Bronchial epithelial cell (primary cell): Measurements from ENCODE around the gene PPP2R2B. TPM values are rescaled to one million over a fixed set of nuclear protein-coding genes. Genes with fewer than 3 reads are reported as not detected.

ENCODE experiments used
- DNase-seq: peaks from one replicate; pipeline ENCODE4 v3.0.0-alpha.2; 2010; ENCODE audit warnings: low read depth
- FAIRE-seq: peaks from 2 replicates; lab custom pipeline; 2011; peaks lifted over from hg19 to GRCh38; lab: Jason Lieb, UNC
- H3K27me3 ChIP-seq: 2 replicates; pipeline ENCODE4 v1.5.1; 2011; ENCODE audit warnings: low read length; ENCODE audit not compliant: control insufficient read depth, insufficient read depth
- H3K36me3 ChIP-seq: 2 replicates; pipeline ENCODE4 v1.5.1; 2011; ENCODE audit warnings: low read length; ENCODE audit not compliant: control insufficient read depth, insufficient read depth
- H3K4me3 ChIP-seq: 2 replicates; pipeline ENCODE4 v1.5.1; 2011; ENCODE audit warnings: mild to moderate bottlenecking, low read depth, low read length, control low read depth
- CTCF ChIP-seq: IDR thresholded peaks from 2 replicates; pipeline ENCODE4 v1.5.1; 2011; ENCODE audit warnings: mild to moderate bottlenecking, moderate library complexity, low read length, control low read depth, inconsistent platforms; ENCODE audit not compliant: insufficient read depth, severe bottlenecking
- total RNA-seq: library from RNA; depleted of rRNA; stranded (reverse); fragments of >200 nt; gene quantifications from 2 replicates; pipeline ENCODE4 v1.2.1, GENCODE V29; 2014

PPP2R2B gene
- total RNA-seq, 1 donor from 2014 or later, result under 0.01 TPM

GRCh38 chr5:146892231-146892630 is 13.7 kb upstream of the PPP2R2B start:
- H3K27me3 ChIP-seq, result no peaks in the 10 kb centered on the region
- FAIRE-seq (no peak), DNase-seq (no peak)
- H3K4me3 ChIP-seq, result no peak overlapping the region
- no peak for TF ChIP-seq CTCF
- H3K36me3 ChIP-seq, result no peaks in the 10 kb centered on the region

- Histone ChIP-seq H3K27me3 (no peaks in the 10 kb centered on the region), H3K4me3 (no peak overlapping the region), H3K36me3 (no peaks in the 10 kb centered on the region)
- FAIRE-seq (no peak), DNase-seq (no peak)
- no peak for TF ChIP-seq CTCF
Observed at GRCh38 chr5:146891511-146891910, 13.0 kb upstream of the PPP2R2B start.

GRCh38 chr5:146890731-146891440 is 12.3 kb upstream of the PPP2R2B start:
- no peak for FAIRE-seq
- peak; percentile 53 for DNase-seq
- no peaks in the 10 kb centered on the region for H3K27me3 ChIP-seq
- no peak for TF ChIP-seq CTCF
- H3K36me3 ChIP-seq, result no peaks in the 10 kb centered on the region
- no peak overlapping the region for H3K4me3 ChIP-seq

GRCh38 chr5:146890066-146890465 is 11.5 kb upstream of the PPP2R2B start:
- Histone ChIP-seq H3K27me3 (no peaks in the 10 kb centered on the region), H3K36me3 (no peaks in the 10 kb centered on the region), H3K4me3 (no peak overlapping the region)
- DNase-seq (no peak), FAIRE-seq (no peak)
- no peak for TF ChIP-seq CTCF

GRCh38 chr5:146889169-146889568 is 10.6 kb upstream of the PPP2R2B start:
- Histone ChIP-seq H3K36me3 (no peaks in the 10 kb centered on the region), H3K4me3 (no peak overlapping the region), H3K27me3 (no peaks in the 10 kb centered on the region)
- FAIRE-seq (no peak), DNase-seq (no peak)
- no peak for TF ChIP-seq CTCF
